Stimulated activated CD4-positive, alpha-beta T cell treated with anti-CD3 and anti-CD28 coated beads, Interleukin-4, amount 100 ng/mL, for 4 hours (primary cell): ENCODE data around the gene DOK4.
A peak's percentile ranks its signal among the peaks of the same experiment; 100 is the strongest.

Experiments
- DNase-seq, 2 experiments: peaks; one replicate each; pipeline ENCODE4 v3.0.0-alpha.2; 2020

DOK4 gene

DNA sequence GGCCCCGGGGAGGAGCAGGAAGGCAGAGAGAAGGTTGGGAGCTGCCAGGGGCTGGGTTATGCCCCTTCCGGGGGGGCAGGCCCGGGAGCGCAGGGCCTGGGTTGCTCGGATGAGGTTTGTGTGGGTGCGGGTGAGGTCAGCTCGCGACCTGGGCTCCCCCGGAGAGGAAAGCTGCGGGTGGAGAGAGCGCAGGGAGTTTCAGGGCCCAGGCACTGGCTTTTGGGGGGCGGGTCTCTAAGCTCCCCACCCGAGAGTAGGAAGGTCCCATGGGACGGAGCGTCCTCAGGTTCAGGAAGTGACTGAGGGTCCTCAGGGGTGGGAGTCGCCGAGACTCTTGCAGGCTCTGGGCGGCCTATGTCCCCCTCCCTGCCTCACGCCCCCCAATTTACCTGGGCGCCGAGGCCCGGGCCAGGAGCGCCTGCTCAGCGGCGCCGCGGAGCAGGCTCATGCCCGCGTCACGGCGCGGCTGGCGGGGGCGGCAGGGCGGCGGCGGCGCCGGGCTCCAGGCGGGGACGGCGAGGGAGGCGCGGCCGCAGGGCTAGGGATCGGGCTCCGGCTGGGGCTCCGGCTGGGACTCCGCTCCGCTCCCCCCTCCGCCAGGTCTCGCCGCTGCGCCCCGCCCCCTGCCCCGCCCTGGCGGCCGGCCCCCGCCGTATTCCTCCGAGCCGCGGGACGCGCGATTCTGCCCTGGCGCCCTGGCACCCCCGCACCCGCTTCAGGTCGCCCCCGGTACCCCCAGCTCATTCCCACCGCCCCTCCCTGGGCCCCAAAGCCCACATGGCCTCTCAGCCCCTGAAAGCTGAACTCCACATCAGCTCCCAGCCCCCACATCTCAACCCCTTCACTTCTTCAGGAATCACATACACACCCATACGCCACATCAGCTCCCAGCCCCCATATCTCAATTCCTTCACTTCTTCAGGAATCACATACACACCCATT, at the start of gene DOK4:
Gene DOK4, minus strand, starts transcription at position 578 of the 942 bp plus-strand sequence. CDS start 6,986 bp downstream, outside the sequence.
- DNase-seq = peak; percentile 74 to 87

DNA sequence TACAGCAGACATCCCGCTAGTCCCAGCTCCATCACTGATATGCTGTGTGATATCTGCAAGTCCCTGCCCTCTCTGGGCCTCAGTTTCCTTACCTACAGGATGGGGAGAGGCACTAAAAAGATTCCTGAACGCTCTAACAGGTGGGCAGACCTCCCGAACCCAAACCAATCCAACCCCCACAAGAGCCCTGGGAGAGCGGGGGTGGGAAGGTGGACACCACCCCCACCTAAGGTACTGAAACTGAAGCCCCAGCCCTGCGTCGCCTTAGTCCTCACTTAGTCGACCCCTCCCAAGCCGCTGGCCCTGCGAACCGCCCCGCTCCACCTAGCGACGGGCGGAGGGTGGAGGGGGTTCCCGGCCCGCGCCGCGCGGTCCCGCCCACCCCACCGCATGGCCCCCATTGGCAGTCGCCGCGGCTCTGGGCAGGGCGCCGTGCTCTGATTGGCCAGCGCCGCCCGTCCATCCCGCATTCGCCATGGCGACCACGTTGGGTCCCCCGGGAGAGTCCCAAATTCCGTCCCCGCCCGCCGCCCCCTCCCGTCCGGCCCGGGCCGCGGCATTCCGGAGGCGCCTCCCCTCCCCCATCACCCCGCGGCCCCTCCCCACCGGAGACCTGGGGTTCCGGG, 49.5 kb upstream of the DOK4 start:
- peak; percentile 91 to 94 for DNase-seq

DNA sequence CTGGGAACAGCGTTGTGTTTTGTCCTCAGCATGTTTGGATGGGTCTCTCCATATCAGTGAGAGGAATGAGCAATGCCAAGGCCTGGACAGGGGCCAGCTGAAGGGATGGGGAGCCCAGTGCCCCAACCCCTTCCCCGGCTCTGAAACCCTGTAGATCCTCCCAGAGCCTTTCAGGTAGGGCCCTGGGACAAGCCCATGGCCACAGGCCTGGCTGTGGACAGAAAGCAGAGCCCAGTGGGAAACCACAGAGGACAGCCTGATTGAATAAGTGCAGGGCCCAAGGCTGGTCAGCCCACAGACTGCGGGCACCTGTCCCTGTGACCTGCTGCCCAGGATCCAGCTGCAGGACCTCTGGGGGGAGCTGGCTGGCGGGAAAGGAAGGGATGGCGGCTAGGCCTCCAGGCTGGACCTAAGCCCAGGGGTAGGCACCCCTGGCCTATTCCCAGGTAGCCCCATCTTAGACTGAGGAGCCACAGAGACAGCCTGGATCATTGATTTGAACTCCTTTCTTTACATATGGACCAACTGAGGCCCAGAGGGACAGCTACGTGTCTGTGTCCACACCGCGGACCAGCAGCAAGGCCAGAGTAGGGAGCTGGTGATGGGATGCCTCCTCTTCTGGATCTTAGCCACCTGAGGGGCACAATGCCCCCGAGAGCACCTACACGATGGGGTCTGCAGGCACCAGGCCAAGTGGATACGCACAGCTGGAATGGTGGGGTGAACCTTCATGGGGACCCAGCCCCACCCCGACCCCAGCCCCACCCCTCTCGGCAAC, 48.8 kb upstream of the DOK4 start:
- DNase-seq = no peak

DNA sequence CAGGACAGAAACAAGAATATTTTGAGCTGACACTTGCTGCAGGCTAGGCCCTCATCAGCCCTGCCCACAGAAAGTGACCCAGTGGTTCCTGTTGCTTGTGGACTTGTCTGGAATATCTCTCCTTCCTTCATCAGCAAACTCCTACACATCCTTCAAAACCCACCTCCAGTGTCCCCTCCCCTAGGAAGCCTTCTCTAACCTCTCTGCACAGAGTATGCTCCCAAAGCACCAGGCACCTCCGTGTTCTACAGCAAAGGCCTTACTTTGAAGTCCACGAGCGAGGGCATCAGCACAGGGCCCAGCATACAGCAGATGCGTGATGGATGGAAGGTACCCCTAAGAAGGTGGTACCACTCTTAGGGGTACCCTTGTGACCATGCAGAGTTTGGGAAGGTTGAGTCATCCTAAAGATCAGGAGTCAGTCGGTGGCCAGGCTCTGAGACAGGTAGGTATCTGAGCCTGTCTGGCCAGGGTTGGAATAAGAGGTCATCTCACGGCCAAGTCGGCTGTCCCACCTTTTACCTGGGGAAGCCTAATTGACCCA, 48.1 kb upstream of the DOK4 start:
- no peak for DNase-seq

DNA sequence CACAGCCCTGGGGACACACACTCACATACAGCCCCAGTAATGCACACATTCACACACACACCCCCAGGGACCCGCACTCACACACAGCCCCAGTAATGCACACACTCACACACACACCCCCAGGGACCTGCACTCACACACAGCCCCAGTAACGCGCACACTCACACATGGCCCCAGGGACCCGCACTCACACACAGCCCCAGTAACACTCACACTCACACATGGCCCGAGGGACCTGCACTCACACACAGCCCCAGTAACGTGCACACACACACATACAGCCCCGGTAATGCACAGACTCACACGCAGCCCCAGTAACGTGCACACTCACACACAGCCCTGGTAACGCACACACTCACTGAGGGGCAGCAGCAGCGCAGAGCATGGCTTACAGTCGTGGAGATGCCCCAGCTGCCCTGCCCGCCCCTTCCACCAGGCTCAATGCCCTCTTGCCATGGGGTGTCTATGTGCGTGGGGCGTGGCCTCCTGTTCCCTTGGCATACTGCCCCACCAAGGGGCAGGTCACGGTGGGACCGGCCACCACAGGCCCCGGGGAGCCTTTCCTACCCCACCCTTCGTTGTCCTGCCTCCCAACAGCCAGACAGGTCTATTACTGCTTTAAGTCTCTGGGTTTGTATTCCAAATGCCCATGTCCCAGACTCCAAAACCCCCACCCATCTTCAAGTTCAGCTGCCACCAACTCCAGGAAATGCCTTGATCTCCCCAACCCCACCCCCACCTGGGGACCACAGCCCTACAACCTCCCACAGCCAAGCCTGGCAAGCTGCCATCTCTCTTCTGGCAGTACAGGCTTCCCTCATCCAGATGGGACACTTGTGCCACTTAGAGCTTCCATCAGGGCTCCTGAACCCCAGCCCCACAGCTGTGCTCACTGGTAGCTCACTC, 47.4 kb upstream of the DOK4 start:
- no peak for DNase-seq

DNA sequence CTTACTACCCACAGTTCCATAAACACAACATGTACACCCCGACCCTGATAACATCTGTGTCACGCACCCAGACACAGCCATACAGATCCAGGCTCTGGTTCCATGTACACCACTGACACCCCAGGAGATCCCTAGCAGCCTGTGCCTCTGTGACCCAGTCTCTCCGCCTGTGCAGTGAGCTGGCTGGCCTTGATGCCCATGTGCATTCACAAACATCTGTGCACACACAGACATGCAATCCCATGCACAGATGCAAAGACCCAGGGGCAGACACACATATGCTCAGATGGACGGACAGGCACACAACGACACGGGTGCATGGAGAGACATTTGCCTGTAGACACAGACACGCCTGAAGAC, 46.0 kb upstream of the DOK4 start:
- DNase-seq = no peak

DNA sequence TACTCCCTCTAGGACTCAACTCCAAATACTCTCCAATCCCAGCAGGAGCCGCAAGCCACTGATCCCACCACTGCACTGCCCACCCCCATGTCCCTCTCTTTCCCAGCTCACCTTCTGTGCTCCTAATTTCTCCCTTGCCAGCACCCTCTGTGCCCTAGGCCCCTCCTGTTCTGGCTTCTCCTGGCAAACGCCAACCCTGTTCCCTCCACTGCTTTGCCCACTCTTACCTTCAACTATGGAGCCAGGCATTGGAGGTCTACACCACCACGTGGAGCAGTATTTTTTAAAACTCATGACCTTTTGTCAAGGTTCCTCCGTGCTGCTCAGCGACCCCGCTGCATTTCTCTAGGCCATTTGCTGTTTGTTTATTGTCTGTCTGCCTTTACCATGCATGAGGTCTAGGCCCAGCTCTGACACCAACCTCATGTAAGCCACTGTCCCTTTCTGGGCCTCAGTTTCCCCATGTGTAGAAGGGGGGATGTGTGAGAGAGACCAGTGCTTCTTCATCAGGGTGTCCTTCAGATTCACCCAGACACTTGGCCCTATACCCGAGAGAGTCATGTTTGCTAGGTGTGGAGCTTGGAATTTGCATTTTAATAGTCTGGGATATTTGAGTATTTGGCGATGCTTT, 45.5 kb upstream of the DOK4 start:
- DNase-seq = no peak

DNA sequence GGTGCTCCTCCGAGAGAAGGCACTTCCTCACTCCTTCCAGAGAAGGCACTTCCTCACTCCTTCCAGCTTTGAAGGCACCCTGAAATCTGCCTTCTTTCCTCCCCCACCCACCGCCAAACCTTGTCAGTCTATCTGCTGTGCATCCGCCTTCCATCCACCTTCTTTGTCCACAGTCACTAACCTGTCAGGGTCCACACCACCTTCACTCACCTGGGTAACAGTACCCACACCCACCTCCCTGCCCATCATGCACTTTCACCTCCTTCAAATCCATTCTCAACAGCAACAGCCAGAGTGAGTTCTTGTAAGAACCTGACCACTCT, 44.9 kb upstream of the DOK4 start:
- DNase-seq = no peak

DNA sequence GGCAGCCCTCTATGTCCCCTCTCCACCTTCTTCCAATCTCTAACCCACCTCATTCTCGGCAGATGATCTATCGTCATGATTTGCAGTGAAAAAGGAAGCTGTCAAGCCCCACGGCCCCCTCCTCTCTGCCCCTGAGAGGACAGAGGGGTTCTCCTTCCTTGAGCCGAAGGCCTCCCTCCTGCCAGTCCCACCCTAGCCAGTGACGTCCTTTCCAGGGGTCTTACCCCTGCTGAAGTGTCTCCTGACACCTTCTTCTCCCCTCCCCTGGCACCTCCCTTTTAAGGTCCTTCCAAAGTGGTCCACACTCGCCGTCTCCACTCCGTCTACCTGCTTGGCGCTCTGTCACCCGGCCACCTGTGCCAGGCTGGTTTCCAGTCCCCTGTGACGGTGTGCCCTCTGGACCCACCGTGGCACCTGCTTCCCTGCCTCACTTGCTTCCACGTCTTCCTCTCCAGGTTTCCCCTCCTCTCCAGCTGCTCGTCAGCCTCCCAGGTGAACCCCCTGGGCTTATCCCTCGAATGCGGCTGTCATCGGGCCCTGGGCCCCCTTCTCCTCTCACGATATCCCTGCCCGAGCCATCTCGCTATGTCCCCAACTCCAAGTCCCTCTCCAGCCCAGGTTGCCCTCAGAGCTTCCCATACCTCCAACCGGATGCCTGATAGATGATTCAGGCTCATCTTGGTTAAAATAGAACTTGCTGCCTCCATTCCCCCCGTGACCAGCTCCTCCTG, 44.4 kb upstream of the DOK4 start:
- DNase-seq = no peak

DNA sequence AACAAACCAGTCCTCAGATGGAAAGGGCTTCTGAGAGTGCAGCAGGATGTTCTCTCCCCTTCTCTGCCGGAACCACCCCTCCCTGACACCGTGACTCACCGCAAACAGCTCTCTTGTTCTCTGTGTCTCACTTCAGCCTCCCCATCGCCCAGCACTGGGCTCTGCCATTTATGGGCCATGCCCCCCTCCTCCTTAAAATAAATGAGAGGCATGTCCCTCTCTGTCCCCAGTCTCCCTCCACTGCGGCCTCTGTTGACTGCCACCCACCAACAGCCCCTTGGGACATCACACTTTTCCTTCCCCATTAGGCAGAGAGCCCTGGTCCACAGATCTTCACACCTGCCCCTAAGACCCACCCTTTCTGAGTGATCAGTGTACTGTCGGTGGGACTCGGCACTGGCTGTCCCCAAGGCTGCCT, 43.8 kb upstream of the DOK4 start:
- peak; percentile 58 to 80 for DNase-seq

DNA sequence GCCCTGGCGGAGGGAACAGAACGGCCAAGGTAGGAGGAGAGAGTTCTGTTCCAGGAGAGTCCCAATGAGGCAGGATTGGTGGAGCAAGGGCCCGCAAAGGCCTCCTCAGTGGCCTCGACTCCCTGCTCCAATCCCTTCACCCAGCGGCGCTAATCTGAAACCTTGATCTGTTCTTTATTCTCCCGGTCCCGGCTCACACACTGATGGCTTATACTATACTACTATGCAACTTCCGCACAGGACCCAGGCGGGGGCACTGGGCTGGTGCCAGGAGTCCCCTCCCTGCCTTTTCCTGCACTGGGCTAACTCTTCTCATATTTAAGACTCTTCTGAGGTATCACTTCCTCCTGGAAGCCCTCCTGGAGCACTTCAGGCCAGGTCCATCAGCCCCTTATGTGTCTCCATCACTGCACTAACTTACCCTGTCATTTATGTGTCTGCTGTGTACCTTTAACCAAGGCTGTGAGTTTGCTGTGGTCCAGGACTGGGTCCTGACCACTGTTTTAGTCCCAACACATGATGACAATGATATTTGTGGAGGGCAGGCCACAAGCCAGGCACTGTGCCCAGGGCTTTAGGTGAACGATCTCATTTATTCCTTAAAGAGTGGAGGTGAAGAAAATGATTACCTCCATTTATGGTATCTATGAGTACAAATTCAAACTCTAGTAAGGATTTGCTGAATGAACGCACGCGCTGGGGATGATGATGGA, 43.3 kb upstream of the DOK4 start:
- no peak for DNase-seq

DNA sequence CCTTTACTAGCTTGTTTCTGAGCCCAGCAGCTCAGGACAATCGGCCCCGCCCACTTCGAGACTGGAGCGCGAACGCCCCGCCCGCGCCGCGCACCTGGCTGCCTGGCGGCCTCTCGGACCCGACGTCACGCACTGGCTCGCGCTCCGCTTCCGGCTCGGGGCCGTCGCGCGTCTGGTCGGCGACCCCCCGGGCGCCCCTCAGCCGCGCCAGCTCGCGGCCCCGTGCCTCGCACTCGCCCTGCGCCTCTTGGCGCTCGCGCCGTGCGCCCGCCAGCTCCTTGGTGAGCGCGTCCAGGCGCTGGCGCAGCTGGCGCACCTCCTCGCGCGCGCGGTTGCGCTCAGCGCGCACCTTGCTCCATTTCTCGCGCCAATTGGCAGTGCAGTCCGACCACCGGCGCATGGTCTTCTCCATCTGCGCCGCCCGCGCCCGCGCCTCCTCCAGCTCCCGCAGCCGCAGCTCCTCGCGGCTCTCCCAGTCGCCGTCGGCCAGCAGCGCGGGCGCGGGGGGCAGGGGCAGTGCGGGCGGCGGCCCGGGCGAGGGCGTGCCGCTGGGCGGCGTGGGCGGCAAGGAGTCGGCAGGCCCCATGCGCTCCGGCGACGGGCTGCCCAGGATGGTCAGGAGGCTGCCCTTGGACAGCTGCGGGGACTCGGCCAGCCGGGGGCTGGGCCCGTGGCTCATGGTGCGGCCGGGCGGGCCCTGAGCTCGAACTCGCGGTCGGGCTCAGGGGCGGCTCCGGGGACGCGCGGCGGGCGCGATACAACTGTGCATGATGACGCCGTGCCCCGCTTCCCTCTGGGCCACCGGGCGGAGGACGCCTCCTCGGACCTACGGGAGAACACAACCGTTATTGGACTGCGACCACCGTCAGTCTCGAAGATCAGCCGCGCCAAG, 42.5 kb upstream of the DOK4 start:
- DNase-seq = no peak

DNA sequence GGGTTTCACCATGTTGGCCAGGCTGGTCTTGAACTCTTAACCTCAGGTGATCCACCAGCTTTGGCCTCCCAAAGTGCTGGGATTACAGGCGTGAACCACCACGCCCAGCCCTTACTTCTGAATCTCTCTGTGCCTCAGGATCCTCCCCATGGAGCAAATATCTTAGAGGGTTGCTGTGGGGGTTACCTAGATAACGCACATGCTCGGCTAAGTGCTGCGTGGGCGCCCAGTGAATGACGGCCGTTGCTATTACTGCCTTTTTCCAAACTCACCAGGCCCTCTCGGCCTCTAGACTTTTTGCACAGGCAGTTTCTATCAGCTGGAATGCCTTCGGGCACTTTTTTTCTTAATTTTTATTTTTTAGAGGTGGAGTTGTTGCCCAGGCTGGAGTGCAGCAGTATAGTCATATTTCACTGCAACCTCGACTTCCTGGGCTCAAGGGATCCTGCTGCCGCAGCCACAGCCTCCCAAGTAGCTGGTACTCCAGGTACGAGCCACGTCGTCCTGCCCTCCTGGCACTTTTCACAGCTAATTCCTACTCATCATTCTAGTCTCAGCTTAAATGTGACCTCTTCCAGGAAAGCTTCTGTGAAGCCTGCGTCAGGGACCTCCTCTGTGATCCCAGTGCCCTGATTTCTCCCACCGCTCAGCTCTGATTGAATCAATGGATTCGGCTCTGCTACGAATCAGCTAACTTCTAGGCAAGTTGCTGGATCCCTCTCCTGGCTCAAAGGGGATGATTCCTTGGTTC, 41.5 kb upstream of the DOK4 start:
- DNase-seq = no peak

DNA sequence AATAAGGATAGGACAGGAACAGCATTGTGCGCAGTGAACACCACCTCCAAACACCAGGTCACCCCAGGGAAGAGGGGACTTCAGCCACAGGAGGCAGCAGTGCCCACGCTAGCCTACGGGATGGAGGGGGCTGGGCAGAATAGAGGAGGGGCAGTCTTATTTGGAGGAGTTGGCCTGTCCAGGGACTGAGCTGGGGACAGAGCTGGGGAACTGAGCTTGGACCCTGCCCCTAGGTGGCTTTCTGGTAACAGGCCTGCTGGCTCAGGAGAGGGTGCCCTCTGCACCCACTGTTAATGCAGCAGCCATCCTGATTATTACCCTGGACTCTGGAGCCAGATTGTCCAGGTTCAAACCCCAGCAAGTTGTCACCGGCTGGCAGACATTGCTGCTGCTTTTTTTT, 40.7 kb upstream of the DOK4 start:
- DNase-seq = no peak

DNA sequence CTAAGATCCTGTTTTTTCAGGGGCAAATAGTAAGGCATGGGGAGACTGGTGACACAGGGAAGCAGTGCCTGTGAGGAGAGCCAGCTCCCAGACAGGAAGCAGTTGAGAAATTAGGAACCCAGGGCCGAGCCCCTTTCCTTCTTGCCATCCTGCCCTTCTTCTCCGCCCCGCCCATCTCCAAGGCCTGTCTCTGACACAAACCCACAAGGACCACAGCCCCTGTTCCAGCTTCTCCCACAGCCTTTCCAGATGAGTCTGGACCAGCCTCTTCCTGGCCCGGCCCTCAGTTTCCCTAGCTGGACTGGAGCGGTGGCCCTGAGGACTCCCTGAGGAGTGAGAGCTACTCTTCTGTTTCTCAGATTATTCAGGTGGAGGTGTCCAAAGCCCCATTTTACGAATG, 40.2 kb upstream of the DOK4 start:
- no peak for DNase-seq

DNA sequence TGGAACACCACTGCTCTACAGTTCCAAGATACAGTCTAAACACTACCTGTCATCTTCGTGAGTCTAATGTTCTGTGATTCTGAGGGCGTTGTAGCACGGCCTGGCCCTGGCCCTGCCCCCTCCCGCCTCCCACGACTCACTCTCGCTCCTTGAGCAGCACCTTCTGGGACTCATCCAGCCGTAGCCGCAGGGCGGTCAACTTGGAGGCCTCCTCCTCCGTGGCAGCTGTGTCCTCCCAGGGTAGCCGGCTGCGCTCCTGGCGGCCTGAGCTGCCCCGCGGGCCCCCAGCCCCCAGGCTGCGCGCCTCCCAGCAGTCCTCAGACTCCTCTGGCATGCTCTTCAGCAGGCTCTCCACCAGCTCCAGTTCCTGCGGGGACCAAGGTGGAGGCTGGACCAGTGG, 39.5 kb upstream of the DOK4 start:
- DNase-seq = no peak

DNA sequence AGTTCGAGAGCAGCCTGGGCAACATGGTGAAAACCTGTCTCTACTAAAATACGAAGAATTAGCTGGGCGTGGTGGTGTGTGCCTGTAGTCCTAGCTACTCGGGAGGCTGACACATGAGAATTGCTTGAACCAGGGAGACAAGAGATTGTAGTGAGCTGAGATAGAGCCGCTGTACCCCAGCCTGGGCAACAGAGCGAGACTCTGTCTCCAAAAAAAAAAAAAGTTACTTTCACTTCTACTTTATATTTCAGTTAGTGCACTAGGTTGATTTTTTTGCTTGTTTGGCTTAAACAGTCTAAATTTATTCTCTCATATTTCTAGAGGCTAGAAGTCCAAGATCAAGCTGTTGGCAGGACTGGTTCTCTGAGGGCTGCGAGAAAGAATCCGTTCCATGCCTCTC, 36.7 kb upstream of the DOK4 start:
- DNase-seq = no peak

DNA sequence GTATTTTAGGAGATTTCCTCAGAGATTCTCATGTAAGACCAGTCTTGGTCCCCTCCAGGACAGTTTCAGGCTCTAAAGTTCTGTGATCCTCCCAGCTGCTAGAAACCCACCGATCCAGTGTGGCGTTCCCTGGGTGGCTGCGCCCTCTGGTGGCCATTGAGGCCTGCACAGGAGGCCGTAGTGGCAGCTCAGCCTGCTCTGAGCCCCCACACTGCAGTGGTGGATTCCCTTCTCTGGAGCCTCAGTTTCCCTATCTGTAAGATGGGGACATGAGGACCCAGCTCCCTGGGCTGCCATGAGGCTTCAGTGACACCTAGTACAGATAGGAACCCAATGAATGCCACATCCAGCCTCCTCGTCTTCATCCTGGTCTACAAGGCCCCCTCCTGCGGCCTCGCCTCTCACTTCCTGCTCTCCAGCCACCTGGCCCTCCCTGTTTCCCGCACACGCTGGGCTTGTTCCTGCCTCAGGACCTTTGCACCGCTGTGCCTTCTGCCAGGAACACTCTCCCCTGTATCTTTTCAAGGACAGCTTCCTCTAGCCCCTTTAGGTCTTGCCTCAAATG, 33.6 kb upstream of the DOK4 start:
- DNase-seq = peak; percentile 72 to 79
